ENCODE results near the gene DYNLT4. TPM values are rescaled to one million over a fixed set of nuclear protein-coding genes. Genes with fewer than 3 reads are reported as not detected.
"Not testable (repeated sequence)": the region's sequence is repeated elsewhere in the genome, so short reads cannot be mapped to it uniquely, and the experiment has no call there.

Gene DYNLT4
- total RNA-seq, 6 donors from 2014 or later = 1.2 to 38.8 (median 10.9) TPM

GRCh38 chr1:44846985-44847384, 39.8 kb upstream of the DYNLT4 start:
- H3K9me3 ChIP-seq = no peaks in the 10 kb centered on the region
- no peak overlapping the region for H3K27ac ChIP-seq
- ATAC-seq (ENCODE audit: low FRiP score in 2 of 2) (no peak), DNase-seq (no peak)
- no peak overlapping the region for H3K4me3 ChIP-seq
- WGBS, 2 donors = 92 to 100% methylated on average over 1 of the region's 1 CpG
- H3K4me1 ChIP-seq = peaks cover 10 to 15% (median 12%) of the 10 kb centered on the region in 4 donors
- H3K27me3 ChIP-seq = peaks cover 0 to 5% (median 0%) of the 10 kb centered on the region in 4 donors
- no peak for TF ChIP-seq CTCF (IDR thresholded peaks at IDR 0.05)
- TF ChIP-seq POLR2A (IDR thresholded peaks at IDR 0.05) = no peak
- TF ChIP-seq EP300 (IDR thresholded peaks at IDR 0.05) = no peak
- no peak for TF ChIP-seq POLR2AphosphoS5 (IDR thresholded peaks at IDR 0.05)
- peaks cover 0 to 7% (median 0%) of the 10 kb centered on the region in 4 donors for H3K36me3 ChIP-seq

- no peaks in the 10 kb centered on the region for H3K9me3 ChIP-seq
- ATAC-seq (ENCODE audit: low FRiP score in 2 of 2) (peak; percentile 74 to 88), DNase-seq (peak; percentile 64 to 91)
- peaks cover 10 to 15% (median 12%) of the 10 kb centered on the region in 4 donors for H3K4me1 ChIP-seq
- H3K36me3 ChIP-seq = no peaks in the 10 kb centered on the region
- TF ChIP-seq POLR2A (IDR thresholded peaks at IDR 0.05) (no peak), CTCF (IDR thresholded peaks at IDR 0.05) (no peak), EP300 (IDR thresholded peaks at IDR 0.05) (no peak), POLR2AphosphoS5 (IDR thresholded peaks at IDR 0.05) (no peak)
- H3K27me3 ChIP-seq = peaks cover 0 to 5% (median 0%) of the 10 kb centered on the region in 4 donors
- peak within 1 kb of the TSS; percentile 34 to 55 (median 46) for H3K4me3 ChIP-seq
- WGBS, 2 donors = 6 to 8% methylated on average over 4 to 20 of the region's 72 CpGs
- H3K27ac ChIP-seq = peak within 1 kb of the TSS in 1 of 4 donors; percentile 12
Observed at GRCh38 chr1:44842862-44843655, 35.9 kb upstream of the DYNLT4 start, which contains the start of gene PTCH2. PTCH2 (minus strand) TSS chr1:44843253; CDS start chr1:44842932, 321 bp downstream.

- ATAC-seq (ENCODE audit: low FRiP score in 2 of 2) = peak in 1 of 2 donors; percentile 11
- DNase-seq = no peak
- Histone ChIP-seq H3K36me3 (no peaks in the 10 kb centered on the region), H3K4me3 (peak overlapping the region in 3 of 4 donors; percentile 39 to 55 (median 54)), H3K27ac (no peak overlapping the region), H3K27me3 (peaks cover 0 to 5% (median 0%) of the 10 kb centered on the region in 4 donors), H3K9me3 (no peaks in the 10 kb centered on the region), H3K4me1 (peaks cover 10 to 15% (median 12%) of the 10 kb centered on the region in 4 donors)
- TF ChIP-seq POLR2A (IDR thresholded peaks at IDR 0.05) (no peak), POLR2AphosphoS5 (IDR thresholded peaks at IDR 0.05) (no peak), CTCF (IDR thresholded peaks at IDR 0.05) (no peak), EP300 (IDR thresholded peaks at IDR 0.05) (no peak)
- 78 to 87% methylated on average over 14 of the region's 16 CpGs for WGBS, 2 donors
Observed at GRCh38 chr1:44842486-44842861, 35.3 kb upstream of the DYNLT4 start.

GRCh38 chr1:44839576-44839975, 32.4 kb upstream of the DYNLT4 start:
- no peak for DNase-seq
- Histone ChIP-seq H3K36me3 (no peaks in the 10 kb centered on the region), H3K9me3 (no peaks in the 10 kb centered on the region), H3K27me3 (peaks cover 0 to 5% (median 0%) of the 10 kb centered on the region in 4 donors), H3K4me1 (peaks cover 10 to 22% (median 12%) of the 10 kb centered on the region in 4 donors), H3K27ac (no peak overlapping the region), H3K4me3 (no peak overlapping the region)
- WGBS, 2 donors = 64 to 77% methylated on average over 4 of the region's 4 CpGs
- TF ChIP-seq EP300 (IDR thresholded peaks at IDR 0.05) = no peak
- no peak for ATAC-seq (ENCODE audit: low FRiP score in 2 of 2)

- not testable (repeated sequence) for DNase-seq
Observed at GRCh38 chr1:44838294-44838693, 31.1 kb upstream of the DYNLT4 start.

More at GRCh38 chr1:44838294-44838693, 31.1 kb upstream of the DYNLT4 start:
- H3K4me1 ChIP-seq = peaks cover 8 to 17% (median 9%) of the 10 kb centered on the region in 4 donors
- H3K36me3 ChIP-seq; H3K4me3 ChIP-seq; H3K27ac ChIP-seq; H3K9me3 ChIP-seq; H3K27me3 ChIP-seq; ATAC-seq (ENCODE audit: low FRiP score in 2 of 2): not testable (repeated sequence)
- 91 to 96% methylated on average over 11 of the region's 11 CpGs for WGBS, 2 donors
